Endothelial cell of umbilical vein (primary cell): ENCODE data around the gene MAST4.

Source experiments
- EZH2 ChIP-seq: IDR thresholded peaks from 2 replicates; pipeline ENCODE4 v1.6.1; 2012; ENCODE audit warnings: borderline replicate concordance, low read depth, mild to moderate bottlenecking, moderate library complexity, low read length, inconsistent platforms; ENCODE audit not compliant: severe bottlenecking
- FOS ChIP-seq: IDR thresholded peaks from 2 replicates; pipeline ENCODE4 v1.6.1; 2011; ENCODE audit warnings: mild to moderate bottlenecking, low read length, moderate library complexity, borderline replicate concordance; ENCODE audit not compliant: insufficient read depth
- JUN ChIP-seq: IDR thresholded peaks from 2 replicates; pipeline ENCODE4 v1.6.1; 2011; ENCODE audit warnings: borderline replicate concordance, low read depth; ENCODE audit not compliant: insufficient read length, insufficient read depth
- POLR2A ChIP-seq: IDR thresholded peaks from 2 replicates; pipeline ENCODE4 v1.6.1; 2012; ENCODE audit warnings: low read depth, mild to moderate bottlenecking, control low read depth, low read length
- TF ChIP-seq, protein P1 (sequence below), 2 donors: IDR thresholded peaks; 1 replicate in 1 of 2; 2 replicates in 1 of 2; pipeline ENCODE4 v1.5.1; 2011; ENCODE audit warnings: low read length in 2 of 2, mild to moderate bottlenecking in 2 of 2, moderate library complexity in 2 of 2, control low read depth in 1 of 2, inconsistent platforms in 1 of 2, low read depth in 1 of 2; ENCODE audit not compliant: insufficient read depth in 1 of 2; ENCODE audit errors: extremely low read depth in 1 of 2
- TF ChIP-seq, protein P2 (sequence below): IDR thresholded peaks from 2 replicates; pipeline ENCODE4 v1.6.1; 2011; ENCODE audit not compliant: insufficient read depth, insufficient read length

DNA sequence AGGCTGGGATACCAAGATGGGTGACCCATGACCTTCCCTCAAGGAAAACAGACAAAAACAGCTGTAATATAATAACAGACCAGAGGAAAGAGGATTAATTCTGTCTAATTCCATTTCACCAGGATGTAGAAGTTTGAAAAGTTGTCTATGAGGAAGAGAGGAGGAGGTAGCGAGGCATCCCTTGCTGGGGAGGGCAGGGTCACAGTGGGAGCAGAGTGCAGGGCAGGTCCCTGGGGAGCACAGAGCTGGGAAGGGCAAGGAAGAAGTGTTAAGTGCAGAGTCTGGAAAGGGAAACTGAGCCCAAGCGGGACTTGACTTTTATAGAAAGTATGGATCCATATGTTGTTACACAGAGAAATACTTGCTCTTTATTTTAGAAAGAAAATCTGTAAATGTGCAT lies 389.8 kb downstream of the MAST4 start:
- TF ChIP-seq, protein P1, sequence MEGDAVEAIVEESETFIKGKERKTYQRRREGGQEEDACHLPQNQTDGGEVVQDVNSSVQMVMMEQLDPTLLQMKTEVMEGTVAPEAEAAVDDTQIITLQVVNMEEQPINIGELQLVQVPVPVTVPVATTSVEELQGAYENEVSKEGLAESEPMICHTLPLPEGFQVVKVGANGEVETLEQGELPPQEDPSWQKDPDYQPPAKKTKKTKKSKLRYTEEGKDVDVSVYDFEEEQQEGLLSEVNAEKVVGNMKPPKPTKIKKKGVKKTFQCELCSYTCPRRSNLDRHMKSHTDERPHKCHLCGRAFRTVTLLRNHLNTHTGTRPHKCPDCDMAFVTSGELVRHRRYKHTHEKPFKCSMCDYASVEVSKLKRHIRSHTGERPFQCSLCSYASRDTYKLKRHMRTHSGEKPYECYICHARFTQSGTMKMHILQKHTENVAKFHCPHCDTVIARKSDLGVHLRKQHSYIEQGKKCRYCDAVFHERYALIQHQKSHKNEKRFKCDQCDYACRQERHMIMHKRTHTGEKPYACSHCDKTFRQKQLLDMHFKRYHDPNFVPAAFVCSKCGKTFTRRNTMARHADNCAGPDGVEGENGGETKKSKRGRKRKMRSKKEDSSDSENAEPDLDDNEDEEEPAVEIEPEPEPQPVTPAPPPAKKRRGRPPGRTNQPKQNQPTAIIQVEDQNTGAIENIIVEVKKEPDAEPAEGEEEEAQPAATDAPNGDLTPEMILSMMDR (IDR thresholded peaks at IDR 0.05; ENCODE audit: extremely low read depth in 1 of 2, insufficient read depth in 1 of 2, low read depth in 1 of 2, low read length in 2 of 2) = no peak
- TF ChIP-seq FOS = no peak
- TF ChIP-seq POLR2A = no peak
- no peak for TF ChIP-seq EZH2
- TF ChIP-seq JUN = no peak
- TF ChIP-seq, protein P2, sequence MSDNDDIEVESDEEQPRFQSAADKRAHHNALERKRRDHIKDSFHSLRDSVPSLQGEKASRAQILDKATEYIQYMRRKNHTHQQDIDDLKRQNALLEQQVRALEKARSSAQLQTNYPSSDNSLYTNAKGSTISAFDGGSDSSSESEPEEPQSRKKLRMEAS = no peak
